Esophagus muscularis mucosa (tissue), 4 donors: ENCODE measurements around the gene HTRA1. TPM values are rescaled to one million over a fixed set of nuclear protein-coding genes. Genes with fewer than 3 reads are reported as not detected.

Source experiments
- DNase-seq: peaks from one replicate; pipeline ENCODE4 v3.0.0-alpha.2; 2017; ENCODE audit errors: extremely low spot score
- H3K27ac ChIP-seq, 4 donors: fragments of 200-600 bp; sonication (generic); replicated peaks in 1 of 4; 1 replicate in 3 of 4; 2 replicates in 1 of 4; pipeline ENCODE4 v1.5.1; 2016 to 2019; ENCODE audit warnings: mild to moderate bottlenecking in 1 of 4
- H3K27me3 ChIP-seq, 4 donors: fragments of 200-600 bp; sonication (generic); one replicate each; pipeline versions ENCODE4 v1.5.1 to v1.6.0; 2016 to 2019
- H3K36me3 ChIP-seq, 4 donors: fragments of 200-600 bp; sonication (generic); one replicate each; pipeline ENCODE4 v1.5.1; 2016 to 2019
- H3K4me1 ChIP-seq, 4 donors: fragments of 200-600 bp; sonication (generic); one replicate each; pipeline ENCODE4 v1.5.1; 2016 to 2019
- H3K4me3 ChIP-seq, 4 donors: fragments of 200-600 bp; sonication (generic); 1 replicate in 2 of 4; 2 replicates in 2 of 4; pipeline ENCODE4 v1.5.1; 2016 to 2019; ENCODE audit warnings: mild to moderate bottlenecking in 4 of 4, moderate library complexity in 1 of 4
- H3K9me3 ChIP-seq, 4 donors: fragments of 200-600 bp; sonication (generic); 1 replicate in 3 of 4; 2 replicates in 1 of 4; pipeline ENCODE4 v1.5.1; 2016 to 2019
- EP300 ChIP-seq: sonication (generic); formaldehyde crosslinking; IDR thresholded peaks from one replicate; pipeline ENCODE4 v1.6.1; 2017; ENCODE audit warnings: antibody characterized with exemption
- POLR2A ChIP-seq: fragments of 450-650 bp; IDR thresholded peaks from one replicate; pipeline ENCODE4 v1.6.1; 2017; ENCODE audit warnings: antibody characterized with exemption, moderate library complexity, mild to moderate bottlenecking, low read depth
- POLR2AphosphoS5 ChIP-seq, 2 donors: sonication (generic); formaldehyde crosslinking; IDR thresholded peaks; one replicate each; pipeline ENCODE4 v1.6.1; 2017; ENCODE audit warnings: antibody characterized with exemption in 2 of 2
- WGBS: methylation state at CpG from one replicate; pipeline ENCODE4 v1.1.5; 2018; 5-methylcytosine and 5-hydroxymethylcytosine counted together
- intact Hi-C: fragments of 100-400 bp; cut with DNase I; formaldehyde crosslinking; loops from one replicate; pipeline ENCODE4 v1.15.1; 2023
- total RNA-seq, 4 donors: library from RNA; depleted of rRNA; stranded (reverse); fragments of >200 nt; gene quantifications; one replicate each; pipeline versions ENCODE4 v1.1.0 to v1.2.1, GENCODE V29; 2016
- TF ChIP-seq, protein P1 (sequence below), 3 experiments: fragments of 200-600 bp in 2 of 3; fragments of 450-650 bp in 1 of 3; sonication (generic) in 2 of 3; IDR thresholded peaks; one replicate each; pipeline ENCODE4 v1.5.1; 2017 to 2019; ENCODE audit warnings: antibody characterized with exemption in 3 of 3, mild to moderate bottlenecking in 2 of 3, moderate library complexity in 1 of 3

HTRA1 gene
- total RNA-seq, 4 donors from 2014 or later, result 101 to 146 (median 109) TPM

DNA sequence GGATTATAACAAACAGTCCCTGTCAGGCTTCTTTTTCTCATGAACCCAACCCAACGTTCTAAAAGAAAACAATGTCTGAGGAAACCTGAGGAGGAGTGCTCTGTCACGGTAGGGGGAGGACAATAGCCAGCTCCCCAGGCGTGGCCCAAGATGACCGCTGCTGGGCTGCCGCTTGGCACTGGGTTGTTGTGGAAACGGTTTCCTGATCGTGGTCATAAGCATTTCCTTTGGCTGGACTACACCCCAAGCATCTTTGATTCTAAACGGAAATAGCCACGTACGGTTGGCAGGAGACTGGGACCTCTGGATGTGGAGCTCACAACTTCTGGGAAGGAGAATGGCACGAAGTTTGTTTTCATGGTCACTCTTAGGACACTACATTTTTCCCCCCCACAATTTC lies 68.8 kb downstream of the HTRA1 start:
- no peak overlapping the region for H3K4me3 ChIP-seq
- H3K27ac ChIP-seq, result peak overlapping the region in 2 of 4 donors; percentile 13 to 18
- DNase-seq, result no peak
- no peaks in the 10 kb centered on the region for H3K9me3 ChIP-seq
- H3K4me1 ChIP-seq, result peaks cover 0 to 5% (median 0%) of the 10 kb centered on the region in 4 donors
- H3K36me3 ChIP-seq, result no peaks in the 10 kb centered on the region
- intact Hi-C loops, result no loop called here
- 78% methylated on average over 11 of the region's 11 CpGs for WGBS
- no peaks in the 10 kb centered on the region for H3K27me3 ChIP-seq
- TF ChIP-seq POLR2AphosphoS5 (IDR thresholded peaks at IDR 0.05), result peak; percentile 20 to 28
- TF ChIP-seq POLR2A, result no peak

DNA sequence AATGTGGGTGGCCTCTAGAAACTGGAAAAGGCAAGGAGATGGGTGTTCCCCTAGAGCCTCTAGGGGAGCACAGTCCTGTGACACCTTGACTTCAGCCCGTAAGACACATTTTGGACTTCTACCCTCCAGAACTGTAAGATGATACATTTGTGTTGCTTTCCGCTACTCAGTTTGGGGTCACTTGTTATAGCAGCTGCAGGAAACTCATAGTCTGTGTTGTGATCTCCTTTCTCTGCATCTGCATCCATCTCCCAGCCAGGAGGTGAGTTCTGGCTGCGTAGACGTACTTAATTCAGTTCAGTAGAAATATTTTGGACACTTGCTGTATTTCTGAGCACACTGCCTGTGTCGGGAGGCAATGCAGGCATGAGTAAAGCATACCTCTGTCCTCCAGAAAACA lies 69.9 kb downstream of the HTRA1 start:
- Histone ChIP-seq H3K27ac (no peak overlapping the region), H3K4me3 (no peak overlapping the region), H3K9me3 (no peaks in the 10 kb centered on the region), H3K4me1 (peaks cover 0 to 5% (median 0%) of the 10 kb centered on the region in 4 donors), H3K27me3 (no peaks in the 10 kb centered on the region), H3K36me3 (no peaks in the 10 kb centered on the region)
- TF ChIP-seq POLR2A (no peak), EP300 (no peak), POLR2AphosphoS5 (IDR thresholded peaks at IDR 0.05) (no peak)
- TF ChIP-seq, protein P1, sequence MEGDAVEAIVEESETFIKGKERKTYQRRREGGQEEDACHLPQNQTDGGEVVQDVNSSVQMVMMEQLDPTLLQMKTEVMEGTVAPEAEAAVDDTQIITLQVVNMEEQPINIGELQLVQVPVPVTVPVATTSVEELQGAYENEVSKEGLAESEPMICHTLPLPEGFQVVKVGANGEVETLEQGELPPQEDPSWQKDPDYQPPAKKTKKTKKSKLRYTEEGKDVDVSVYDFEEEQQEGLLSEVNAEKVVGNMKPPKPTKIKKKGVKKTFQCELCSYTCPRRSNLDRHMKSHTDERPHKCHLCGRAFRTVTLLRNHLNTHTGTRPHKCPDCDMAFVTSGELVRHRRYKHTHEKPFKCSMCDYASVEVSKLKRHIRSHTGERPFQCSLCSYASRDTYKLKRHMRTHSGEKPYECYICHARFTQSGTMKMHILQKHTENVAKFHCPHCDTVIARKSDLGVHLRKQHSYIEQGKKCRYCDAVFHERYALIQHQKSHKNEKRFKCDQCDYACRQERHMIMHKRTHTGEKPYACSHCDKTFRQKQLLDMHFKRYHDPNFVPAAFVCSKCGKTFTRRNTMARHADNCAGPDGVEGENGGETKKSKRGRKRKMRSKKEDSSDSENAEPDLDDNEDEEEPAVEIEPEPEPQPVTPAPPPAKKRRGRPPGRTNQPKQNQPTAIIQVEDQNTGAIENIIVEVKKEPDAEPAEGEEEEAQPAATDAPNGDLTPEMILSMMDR (IDR thresholded peaks at IDR 0.05), result no peak
- 92% methylated on average over 5 of the region's 5 CpGs for WGBS
- intact Hi-C loops, result no loop called here
- DNase-seq, result no peak

DNA sequence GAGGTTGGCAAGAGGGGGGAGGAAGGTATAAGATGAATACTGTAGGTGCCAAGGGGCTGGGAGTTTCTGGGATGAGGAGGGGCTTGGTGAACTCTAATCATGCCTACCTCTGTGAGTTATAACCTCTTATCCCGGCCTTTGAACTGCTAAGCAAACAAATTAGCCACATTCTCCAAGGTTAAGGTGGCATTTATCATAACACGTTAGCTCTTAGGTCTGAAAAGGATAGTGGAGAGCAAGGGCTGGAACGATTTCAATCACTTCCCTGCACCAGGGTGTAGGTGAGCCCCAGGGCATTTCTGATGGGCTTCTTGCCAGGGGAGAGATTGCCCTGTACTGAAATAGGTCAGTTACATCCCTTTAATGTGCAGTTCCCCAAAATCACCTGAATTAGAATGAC lies 70.6 kb downstream of the HTRA1 start:
- no peak for TF ChIP-seq POLR2A
- TF ChIP-seq EP300, result no peak
- TF ChIP-seq, protein P1 (IDR thresholded peaks at IDR 0.05), result no peak
- no peak for TF ChIP-seq POLR2AphosphoS5 (IDR thresholded peaks at IDR 0.05)
- intact Hi-C loops, result no loop called here
- WGBS, result 40% methylated on average over 3 of the region's 3 CpGs
- no peaks in the 10 kb centered on the region for H3K36me3 ChIP-seq
- no peak for DNase-seq
- no peaks in the 10 kb centered on the region for H3K27me3 ChIP-seq
- no peaks in the 10 kb centered on the region for H3K9me3 ChIP-seq
- H3K4me1 ChIP-seq, result peaks cover 0 to 5% (median 0%) of the 10 kb centered on the region in 4 donors
- no peak overlapping the region for H3K27ac ChIP-seq
- no peak overlapping the region for H3K4me3 ChIP-seq

DNA sequence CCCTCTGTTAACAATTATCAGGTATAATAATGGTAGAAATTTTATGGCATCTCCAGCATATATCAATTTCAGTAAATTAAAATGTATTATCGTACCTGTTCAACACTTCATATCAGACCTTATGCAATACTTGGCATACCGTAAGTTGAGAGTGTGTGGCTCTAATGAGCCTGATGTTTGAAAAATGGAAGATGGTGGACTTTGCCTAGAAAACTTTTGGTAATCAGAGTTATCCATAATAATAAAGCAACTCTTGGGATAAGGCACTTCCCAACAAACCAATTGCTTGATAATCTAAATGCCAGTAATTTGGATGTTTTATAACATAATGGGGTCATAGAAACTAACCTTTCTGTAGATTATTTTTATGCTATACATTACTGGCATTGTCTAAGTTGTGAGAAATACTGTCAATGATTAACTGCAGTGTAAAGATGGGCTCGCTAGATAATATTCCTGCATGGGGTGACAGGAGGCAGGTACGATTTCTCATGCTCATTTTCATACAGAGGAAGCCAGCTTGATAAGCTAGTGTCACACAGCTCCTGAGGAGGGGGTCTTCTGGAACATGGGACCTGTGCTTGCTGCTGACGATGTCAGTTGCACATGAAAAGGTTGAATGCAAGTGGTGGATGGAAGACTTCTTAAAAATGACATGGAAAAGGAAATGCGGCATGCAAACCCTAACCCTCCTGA lies 71.4 kb downstream of the HTRA1 start:
- intact Hi-C loops, result no loop called here
- no peak overlapping the region for H3K27ac ChIP-seq
- H3K9me3 ChIP-seq, result no peaks in the 10 kb centered on the region
- H3K36me3 ChIP-seq, result no peaks in the 10 kb centered on the region
- 95% methylated on average over 6 of the region's 6 CpGs for WGBS
- H3K4me1 ChIP-seq, result peaks cover 0 to 5% (median 0%) of the 10 kb centered on the region in 4 donors
- DNase-seq, result no peak
- no peak overlapping the region for H3K4me3 ChIP-seq
- TF ChIP-seq EP300 (no peak), POLR2A (no peak), POLR2AphosphoS5 (IDR thresholded peaks at IDR 0.05) (no peak)
- no peaks in the 10 kb centered on the region for H3K27me3 ChIP-seq

DNA sequence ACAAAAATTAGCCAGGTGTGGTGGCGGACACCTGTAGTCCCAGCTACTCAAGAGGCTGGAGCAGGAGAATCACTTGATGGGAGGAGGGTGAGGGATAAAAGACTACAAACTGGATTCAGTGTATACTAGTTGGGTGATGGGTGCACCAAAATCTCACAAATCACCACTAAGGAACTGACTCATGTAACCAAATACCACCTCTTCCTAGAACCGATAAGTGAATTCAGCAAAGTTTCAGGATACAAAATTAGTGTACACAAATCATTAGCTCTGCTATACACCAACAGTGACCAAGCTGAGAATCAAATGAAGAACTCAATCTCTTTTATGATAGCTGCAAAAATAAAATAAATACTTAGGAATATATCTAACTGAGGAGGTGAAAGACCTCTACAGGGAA lies 76.2 kb downstream of the HTRA1 start:
- no peak for DNase-seq
- WGBS, result 96% methylated on average over 2 of the region's 2 CpGs
- Histone ChIP-seq H3K36me3 (no peaks in the 10 kb centered on the region), H3K4me3 (no peak overlapping the region), H3K9me3 (no peaks in the 10 kb centered on the region), H3K27ac (no peak overlapping the region), H3K27me3 (no peaks in the 10 kb centered on the region), H3K4me1 (no peaks in the 10 kb centered on the region)
- intact Hi-C loops, result no loop called here
- TF ChIP-seq EP300 (no peak), POLR2A (no peak), POLR2AphosphoS5 (IDR thresholded peaks at IDR 0.05) (no peak)
- TF ChIP-seq, protein P1 (IDR thresholded peaks at IDR 0.05), result no peak
